Keratinocyte (primary cell): ENCODE results near the gene CXXC5.

Source experiments
- CTCF ChIP-seq, 3 experiments: IDR thresholded peaks in 1 of 3; conservative IDR thresholded peaks in 1 of 3; optimal IDR thresholded peaks in 1 of 3; 2 replicates in 2 of 3; 3 replicates in 1 of 3; pipeline versions ENCODE3 to v1.5.1; 2011; ENCODE audit warnings: low read length in 3 of 3, mild to moderate bottlenecking in 3 of 3, moderate library complexity in 2 of 3, control low read depth in 1 of 3, inconsistent platforms in 1 of 3; ENCODE audit not compliant: insufficient read depth in 2 of 3; ENCODE audit errors: extremely low read depth in 1 of 3
- EZH2 ChIP-seq: IDR thresholded peaks from one replicate; pipeline ENCODE4 v1.6.1; 2012; ENCODE audit warnings: inconsistent platforms, mild to moderate bottlenecking, low read length, moderate library complexity

- TF ChIP-seq CTCF (optimal IDR thresholded peaks at IDR 0.05 in 1 of 3, IDR thresholded peaks at IDR 0.05 in 1 of 3, conservative IDR thresholded peaks at IDR 0.05 in 1 of 3; ENCODE audit: extremely low read depth in 1 of 3, insufficient read depth in 2 of 3, low read length in 3 of 3), result no peak
- no peak for TF ChIP-seq EZH2
These were observed 78.1 kb downstream of the CXXC5 start for GRCh38 chr5:139726248-139726647.
